CD4-positive, alpha-beta T cell treated with Interleukin-4 for 1 hour (primary cell): ENCODE measurements around the gene RELL1.

Source experiments
- DNase-seq, 2 donors: peaks; one replicate each; pipeline ENCODE4 v3.0.0-alpha.2; 2020 to 2022

The RELL1 gene

GRCh38 chr4:37591349-37591748 is 94.8 kb downstream of the RELL1 start:
- DNase-seq, result no peak

GRCh38 chr4:37590016-37590415 is 96.2 kb downstream of the RELL1 start:
- no peak for DNase-seq

- DNase-seq, result no peak
Measured at GRCh38 chr4:37588150-37588549, 98.0 kb downstream of the RELL1 start.

- no peak for DNase-seq
Measured at GRCh38 chr4:37586194-37586593, 100.0 kb downstream of the RELL1 start.

- DNase-seq, result no peak
Measured at GRCh38 chr4:37584493-37585060, 101.6 kb downstream of the RELL1 start.

- DNase-seq, result no peak
Measured at GRCh38 chr4:37584071-37584470, 102.1 kb downstream of the RELL1 start.

- no peak for DNase-seq
Measured at GRCh38 chr4:37573566-37573965, 112.6 kb downstream of the RELL1 start.

GRCh38 chr4:37568489-37568888 is 117.7 kb downstream of the RELL1 start:
- DNase-seq, result no peak

- DNase-seq, result no peak
Measured at GRCh38 chr4:37567836-37568235, 118.3 kb downstream of the RELL1 start.

GRCh38 chr4:37562592-37562991 is 123.6 kb downstream of the RELL1 start:
- no peak for DNase-seq

- DNase-seq, result no peak
Measured at GRCh38 chr4:37561803-37562207, 124.4 kb downstream of the RELL1 start.

- no peak for DNase-seq
Measured at GRCh38 chr4:37561196-37561802, 124.9 kb downstream of the RELL1 start.
